Caki2 (cell line): ENCODE measurements around the gene CPO. TPM values are rescaled to one million over a fixed set of nuclear protein-coding genes. Genes with fewer than 3 reads are reported as not detected.
"Not testable (repeated sequence)": the region's sequence is repeated elsewhere in the genome, so short reads cannot be mapped to it uniquely, and the experiment has no call there.

Source experiments
- DNase-seq: peaks from one replicate; pipeline ENCODE4 v3.0.0-alpha.2; 2015; ENCODE audit warnings: low read depth
- in situ Hi-C: cut with HindIII; loops from 2 replicates; pipeline ENCODE4 v1.10.0; 2016; ENCODE audit warnings: low sequenced_read_pairs, low pct_unique_long_range_greater_than_20kb, mixed read lengths
- total RNA-seq: library from RNA; depleted of rRNA; stranded (reverse); fragments of >200 nt; shearing (Covaris generic); gene quantifications from 2 replicates; pipeline ENCODE4 v1.2.3, GENCODE V29; 2014; ENCODE audit warnings: low replicate concordance; rRNA removed

Gene CPO, protein sequence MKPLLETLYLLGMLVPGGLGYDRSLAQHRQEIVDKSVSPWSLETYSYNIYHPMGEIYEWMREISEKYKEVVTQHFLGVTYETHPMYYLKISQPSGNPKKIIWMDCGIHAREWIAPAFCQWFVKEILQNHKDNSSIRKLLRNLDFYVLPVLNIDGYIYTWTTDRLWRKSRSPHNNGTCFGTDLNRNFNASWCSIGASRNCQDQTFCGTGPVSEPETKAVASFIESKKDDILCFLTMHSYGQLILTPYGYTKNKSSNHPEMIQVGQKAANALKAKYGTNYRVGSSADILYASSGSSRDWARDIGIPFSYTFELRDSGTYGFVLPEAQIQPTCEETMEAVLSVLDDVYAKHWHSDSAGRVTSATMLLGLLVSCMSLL
- total RNA-seq: 1.2 TPM in 1 of 2 replicates, not detected in the other

DNA sequence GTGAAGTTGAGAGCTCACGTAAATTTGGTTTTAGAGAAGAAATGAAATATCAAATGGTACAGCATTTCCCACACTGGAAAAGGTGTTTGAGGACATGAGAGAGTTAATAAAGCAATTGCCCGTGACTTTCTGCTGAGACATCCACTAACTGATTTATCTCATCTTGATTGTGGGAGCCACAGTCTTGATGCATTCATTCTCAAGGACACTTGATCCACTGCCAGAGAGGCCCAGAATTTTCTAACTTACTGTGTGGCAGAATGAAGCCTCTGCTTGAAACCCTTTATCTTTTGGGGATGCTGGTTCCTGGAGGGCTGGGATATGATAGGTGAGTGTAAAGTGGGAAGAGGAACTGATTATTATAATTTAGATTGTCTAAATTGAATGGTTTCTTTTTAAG lies at the start of gene CPO:
Gene CPO, plus strand, starts transcription at position 179 of the 400 bp plus-strand sequence. Its CDS starts 82 bp downstream, at position 261.
- in situ Hi-C loops: no loop called here

DNA sequence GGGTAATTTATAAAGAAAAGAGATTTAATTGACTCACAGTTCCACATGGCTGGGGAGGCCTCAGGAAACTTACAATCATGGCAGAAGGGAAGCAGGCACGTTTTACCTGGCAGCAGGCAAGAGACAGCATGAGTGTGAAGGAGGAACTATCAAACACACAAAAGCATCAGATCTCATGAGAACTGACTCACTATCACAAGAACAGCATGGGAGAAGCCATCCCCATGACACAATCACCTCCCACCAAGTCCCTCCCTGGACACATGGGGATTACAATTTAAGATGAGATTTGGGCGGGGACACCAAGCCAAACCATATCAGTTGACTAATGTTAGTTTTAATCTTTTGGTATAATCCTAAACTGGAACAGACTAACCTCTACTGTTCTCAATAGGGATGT lies 49.1 kb upstream of the CPO start:
- in situ Hi-C loops: no loop called here
- DNase-seq: no peak

More for the DNA sequence above, at the start of gene CPO:
- no peak for DNase-seq

DNA sequence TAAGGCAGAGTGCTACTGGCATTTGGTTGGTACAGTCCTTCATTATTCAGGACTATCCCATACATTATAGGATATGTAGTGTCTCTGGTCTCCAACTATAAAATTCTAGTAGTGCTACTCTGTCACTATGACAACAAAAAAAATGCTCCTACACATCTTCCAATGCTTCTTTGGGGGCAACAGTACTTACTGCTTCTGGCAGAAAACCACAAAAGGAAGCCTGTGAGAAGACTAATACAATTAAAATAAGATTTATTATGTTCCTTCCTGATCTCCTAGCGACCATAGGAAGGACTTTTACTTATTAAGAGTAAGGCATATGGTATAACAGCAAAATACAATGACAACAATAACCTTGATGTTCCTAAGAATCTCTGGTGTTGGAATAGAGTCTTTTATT lies 48.4 kb upstream of the CPO start:
- in situ Hi-C loops: no loop called here
- no peak for DNase-seq

DNA sequence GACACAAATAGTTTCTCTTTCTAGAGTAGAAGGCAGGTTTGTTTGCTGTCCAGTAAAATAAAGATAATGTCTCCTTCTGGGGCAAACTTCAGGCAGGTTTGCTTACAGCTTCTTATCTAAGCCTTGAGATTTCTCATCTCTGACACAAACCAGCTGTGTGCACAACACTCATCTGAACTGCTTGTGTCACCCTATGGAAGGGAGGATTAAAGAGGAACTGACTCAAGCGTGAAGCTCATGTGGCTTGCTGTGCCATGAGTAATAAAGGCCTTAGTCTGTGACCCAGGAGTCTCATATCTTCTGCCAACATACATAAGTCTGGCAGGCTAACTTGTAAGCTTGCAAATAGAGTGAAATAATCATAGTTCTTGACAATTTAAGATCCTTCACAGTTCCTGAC lies 24.2 kb upstream of the CPO start:
- peak; percentile 71 for DNase-seq
- in situ Hi-C loops: no loop called here

DNA sequence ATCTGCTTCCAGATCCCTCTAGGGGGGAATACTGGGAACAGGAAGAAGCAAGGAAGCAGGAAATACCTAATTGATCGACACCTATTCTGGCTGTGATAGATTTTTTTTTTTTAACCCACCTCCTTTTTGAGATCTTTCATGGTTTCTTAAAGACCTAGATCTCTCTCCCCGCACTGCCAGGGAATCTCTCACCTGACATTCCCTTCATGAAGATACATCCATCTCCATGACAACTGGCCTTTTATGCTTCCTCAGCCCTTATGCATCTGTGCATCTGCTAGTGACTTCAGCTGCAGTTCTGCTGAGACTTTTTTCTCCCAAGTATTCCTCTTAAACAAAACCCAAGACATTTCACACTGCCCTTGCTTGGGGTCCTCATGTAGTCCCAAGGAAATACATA lies 21.1 kb upstream of the CPO start:
- in situ Hi-C loops: no loop called here
- DNase-seq: no peak

DNA sequence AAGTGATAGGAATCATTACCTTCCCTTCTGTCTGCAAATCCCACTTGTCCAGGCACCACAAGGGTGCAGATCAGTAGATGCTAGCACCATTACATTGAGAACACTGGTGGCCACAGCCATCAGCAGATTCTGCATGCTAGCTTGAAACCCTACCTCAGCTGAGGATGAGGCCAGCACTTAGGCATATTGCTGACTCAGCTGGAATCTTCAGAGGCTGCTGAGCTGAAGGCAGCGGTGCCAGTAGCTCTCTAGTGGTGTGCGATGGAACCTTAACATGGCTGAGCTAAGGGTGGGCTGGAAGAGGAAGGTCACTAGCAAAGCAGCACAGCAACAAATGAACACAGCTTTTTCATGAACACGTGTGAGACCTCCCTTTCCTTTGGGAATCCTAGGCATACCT lies 19.0 kb upstream of the CPO start:
- no peak for DNase-seq
- in situ Hi-C loops: no loop called here

DNA sequence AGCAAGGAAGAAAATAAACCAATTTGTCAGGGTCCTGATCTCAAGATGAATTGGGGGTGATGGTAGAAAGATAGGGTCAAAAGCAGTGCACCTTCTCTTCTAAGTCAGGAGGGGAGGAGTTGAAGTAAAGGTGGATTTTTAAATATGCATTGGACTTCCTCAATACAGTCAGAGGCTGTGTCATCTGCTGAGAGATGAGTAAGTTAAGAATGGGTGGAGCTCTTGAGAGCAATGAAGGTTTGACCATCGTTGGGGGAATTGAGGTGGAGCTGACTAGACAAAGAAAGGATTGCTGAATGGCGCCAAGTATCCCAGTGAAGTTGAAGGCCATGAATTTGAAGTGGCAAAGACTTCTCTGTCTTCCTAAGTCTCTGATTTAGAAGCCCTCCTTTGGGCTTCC lies 18.4 kb upstream of the CPO start:
- in situ Hi-C loops: no loop called here
- no peak for DNase-seq

DNA sequence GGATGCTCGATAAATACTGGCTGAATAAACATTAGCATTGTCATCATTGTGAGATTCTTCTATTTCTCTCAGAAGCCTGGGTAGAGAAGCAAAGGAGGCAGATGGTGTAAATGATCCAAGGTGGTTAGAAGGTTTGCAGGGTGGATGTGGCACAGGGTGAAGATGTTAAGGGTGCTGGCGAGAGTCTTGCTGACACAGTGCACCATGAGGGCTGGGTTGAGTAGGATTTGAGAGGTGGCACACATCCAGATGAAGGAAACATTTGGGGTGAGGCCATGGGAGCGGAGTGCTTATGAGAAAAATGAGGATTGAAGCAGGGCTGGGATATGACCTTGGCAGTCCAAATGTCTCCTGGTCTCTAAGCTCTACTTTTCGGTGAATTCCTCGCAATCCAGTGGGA lies 17.8 kb upstream of the CPO start:
- no peak for DNase-seq

DNA sequence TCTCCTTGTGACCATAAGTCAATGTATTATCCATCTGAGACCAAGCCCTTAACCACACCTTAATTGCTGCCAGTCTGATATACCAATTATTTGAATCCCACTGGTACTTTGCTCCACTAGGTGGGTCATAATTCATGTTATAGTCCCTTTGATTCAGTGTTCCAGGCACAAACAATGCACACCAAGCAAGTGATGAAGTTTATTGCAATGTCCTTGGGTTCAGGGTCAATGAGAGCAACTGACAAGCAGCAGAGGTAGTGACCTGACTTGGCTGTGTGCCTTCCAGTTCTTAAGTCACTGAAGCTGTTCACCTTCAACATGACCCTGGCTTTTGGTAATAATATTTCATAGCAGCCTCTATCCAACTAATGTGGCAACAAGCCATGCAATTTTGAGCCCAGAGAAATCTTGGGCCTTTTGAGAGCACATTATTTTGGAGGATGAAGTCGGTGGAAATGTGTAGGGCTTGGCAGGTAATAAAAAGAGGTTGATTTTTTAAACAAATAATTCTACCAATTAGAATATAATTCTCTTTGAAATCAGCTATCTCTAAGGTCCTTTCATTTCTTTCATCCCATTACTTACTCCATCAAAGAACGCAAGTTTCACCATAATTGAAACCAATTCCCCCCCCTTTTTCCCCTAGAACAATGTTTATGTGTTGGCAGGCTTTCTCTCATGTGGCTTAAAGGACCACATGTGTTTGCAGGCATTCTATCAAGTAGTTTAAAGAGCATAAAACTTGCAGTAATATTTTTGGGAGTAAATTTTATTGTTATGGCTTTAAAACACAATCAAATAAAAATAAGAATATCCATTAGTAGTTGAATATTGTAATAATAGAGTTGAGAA lies 3.1 kb upstream of the CPO start:
- in situ Hi-C loops: no loop called here
- no peak for DNase-seq

More for the DNA sequence above, 17.8 kb upstream of the CPO start:
- in situ Hi-C loops: no loop called here

DNA sequence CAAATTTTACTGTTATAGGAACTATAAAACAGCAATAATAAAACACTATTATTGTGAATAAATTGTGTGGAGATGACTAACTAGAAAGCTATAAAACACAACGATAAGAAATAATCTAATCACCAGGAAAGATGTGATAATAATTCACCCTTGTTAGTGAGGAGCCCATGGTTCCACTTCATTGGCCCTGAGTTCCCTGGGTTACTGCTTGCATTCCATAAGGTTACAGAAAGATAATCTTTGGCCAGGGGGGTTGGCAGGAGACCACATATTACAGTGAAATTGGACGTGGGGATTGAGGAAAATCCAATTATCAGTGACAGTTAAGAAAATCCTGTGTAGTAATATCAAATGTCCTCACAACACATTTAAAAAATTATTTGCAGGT lies 2.5 kb upstream of the CPO start:
- DNase-seq: no peak
- in situ Hi-C loops: no loop called here

DNA sequence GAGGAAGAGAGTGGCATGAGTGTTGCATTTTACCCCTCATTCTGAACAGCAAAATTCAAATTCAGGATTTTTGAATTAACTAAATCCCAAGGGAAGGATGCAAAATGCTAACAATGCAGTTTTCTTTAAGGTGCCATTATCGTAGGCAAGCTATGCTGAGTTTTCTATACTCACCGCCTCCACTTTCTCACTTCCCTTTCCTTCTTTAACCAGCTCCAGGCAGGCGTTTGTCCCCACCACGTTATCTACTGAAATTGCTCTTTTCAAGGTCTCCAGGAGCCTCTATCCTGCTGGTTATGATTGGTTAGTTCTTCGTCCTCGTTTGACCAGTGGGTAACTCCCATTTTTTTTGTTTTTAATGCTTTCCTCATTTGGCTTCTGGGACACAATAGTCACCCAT lies 1.8 kb upstream of the CPO start:
- no peak for DNase-seq
- in situ Hi-C loops: no loop called here

DNA sequence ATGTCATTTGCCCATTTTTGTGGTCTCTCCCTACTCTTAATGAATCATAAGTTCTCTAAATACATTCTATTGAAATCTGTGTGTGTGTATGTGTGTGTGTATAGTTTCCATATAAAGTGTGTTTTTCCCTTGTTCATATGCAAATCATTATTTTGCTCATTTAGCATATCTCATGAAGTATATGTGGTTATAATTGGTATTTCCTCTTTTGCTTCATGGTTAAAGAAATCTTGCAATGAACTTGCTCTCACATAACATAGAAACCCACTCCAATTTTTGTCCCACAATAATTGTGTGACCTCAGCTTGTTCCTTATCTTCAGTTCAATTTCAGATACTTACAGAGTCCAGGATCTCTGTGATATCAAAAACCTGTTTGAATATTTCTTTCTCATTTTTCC lies 1.2 kb downstream of the CPO start:
- in situ Hi-C loops: no loop called here
- DNase-seq: no peak

DNA sequence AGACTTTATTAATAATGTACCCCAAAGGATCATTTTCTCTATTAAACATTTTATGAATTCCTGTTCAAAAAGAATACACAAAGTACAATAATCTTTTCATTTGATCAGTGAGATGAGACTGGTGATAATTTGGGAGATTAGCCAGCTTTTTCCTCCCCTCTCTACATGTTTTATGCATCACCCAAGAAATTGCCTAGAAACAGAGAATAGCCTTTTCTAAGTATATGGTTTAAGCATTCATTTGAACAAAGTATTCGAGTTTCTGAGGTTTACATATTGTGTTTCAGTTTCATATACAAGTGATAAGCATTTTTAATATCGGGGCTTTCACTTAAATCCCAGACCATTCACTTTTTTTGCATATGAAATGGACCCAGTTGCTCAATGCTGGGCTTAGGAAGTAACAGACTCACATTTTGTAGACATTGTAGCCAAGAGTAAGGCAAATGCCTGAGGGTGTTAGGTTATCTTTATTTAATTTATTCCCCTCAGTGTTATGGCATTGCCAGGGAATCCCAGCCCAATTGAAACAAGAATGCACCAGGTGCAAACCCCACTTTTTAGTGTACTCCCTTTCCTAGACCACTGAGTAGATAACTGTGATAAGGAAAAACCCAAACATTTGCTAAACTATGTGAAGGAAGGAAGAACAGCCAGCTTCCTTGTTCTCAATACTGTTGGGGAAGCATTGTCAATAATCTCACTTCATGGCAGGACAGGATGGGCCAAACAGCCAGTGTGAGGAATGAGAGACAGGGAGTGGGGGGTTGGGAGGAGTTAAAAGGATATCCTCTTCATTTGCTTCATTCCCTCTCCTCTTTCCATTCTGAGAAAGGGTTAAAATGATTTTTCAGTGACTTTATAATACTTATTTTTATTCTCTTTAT lies 3.5 kb downstream of the CPO start:
- no peak for DNase-seq
- in situ Hi-C loops: no loop called here

DNA sequence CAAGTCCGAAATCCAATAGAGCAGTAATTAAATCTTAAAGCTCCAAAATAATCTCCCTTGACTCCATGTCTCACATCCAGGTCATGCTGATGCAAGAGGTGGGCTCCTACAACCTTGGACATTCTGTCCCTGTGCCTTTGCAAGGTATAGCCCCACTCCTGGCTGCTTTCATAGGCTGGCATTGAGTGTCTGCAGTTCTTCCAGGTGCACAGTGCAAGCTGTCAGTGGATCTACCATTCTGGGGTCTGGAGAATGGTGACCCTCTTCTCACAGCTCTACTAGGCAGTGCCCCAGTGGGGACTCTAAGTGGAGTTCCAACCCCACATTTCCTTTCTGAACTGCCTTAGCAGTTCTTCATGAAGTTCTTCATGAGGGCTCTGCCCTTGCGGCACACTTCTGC lies 14.1 kb downstream of the CPO start:
- in situ Hi-C loops: not testable (repeated sequence)

DNA sequence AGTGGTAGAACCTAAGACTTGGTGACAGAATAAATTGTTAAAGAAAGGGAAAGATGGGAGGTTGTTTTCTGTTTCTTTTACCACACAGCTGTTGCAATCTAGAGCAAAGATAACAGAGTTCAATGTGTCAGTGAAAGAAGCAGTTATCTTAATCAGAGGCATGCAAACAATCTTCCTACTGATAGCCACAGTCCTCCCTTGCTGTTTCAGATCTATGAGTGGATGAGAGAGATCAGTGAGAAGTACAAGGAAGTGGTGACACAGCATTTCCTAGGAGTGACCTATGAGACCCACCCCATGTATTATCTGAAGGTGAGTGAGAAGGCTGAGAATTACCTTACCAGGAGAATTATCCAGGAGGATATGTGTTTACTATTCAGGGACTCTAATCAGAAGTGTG lies 15.9 kb downstream of the CPO start:
- in situ Hi-C loops: no loop called here
- no peak for DNase-seq

More for the DNA sequence above, 14.1 kb downstream of the CPO start:
- DNase-seq: not testable (repeated sequence)

DNA sequence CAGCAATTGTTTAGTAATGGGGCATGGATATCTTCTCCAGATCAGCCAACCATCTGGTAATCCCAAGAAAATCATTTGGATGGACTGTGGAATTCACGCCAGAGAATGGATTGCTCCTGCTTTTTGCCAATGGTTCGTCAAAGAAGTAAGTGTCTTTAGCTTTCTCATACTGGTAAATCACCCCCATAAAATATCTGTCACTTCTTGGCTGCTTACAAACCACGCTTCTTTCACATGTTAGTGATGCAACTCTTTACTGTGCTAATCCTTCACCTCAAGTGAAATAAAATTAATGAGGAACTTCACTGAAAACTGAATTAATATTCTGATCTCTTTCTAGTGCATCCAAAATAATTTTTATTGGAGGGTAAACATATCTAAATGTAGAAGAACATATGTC lies 18.9 kb downstream of the CPO start:
- in situ Hi-C loops: no loop called here
- no peak for DNase-seq

DNA sequence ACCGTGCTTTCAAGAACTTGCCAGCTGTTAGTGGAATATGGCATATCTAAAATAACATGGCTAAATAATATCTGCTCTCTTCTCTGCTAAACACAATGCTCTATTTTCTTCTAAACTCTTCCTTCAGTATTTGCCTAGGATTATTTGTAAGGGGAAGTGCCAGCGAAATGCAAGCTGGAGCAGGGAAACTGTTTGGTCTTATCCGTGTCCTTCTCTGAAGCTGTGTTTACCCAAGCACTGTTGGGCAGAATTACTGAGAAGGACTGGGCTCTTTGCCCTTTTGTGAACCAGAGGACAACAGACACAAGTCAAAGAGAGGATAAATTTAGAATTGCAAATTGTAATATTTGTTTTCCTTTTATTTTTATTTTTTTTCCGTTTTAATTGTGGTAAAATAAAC lies 23.6 kb downstream of the CPO start:
- no peak for DNase-seq
- in situ Hi-C loops: no loop called here
